ENCODE measurements around the gene TRIM66.

The TRIM66 gene

DNA sequence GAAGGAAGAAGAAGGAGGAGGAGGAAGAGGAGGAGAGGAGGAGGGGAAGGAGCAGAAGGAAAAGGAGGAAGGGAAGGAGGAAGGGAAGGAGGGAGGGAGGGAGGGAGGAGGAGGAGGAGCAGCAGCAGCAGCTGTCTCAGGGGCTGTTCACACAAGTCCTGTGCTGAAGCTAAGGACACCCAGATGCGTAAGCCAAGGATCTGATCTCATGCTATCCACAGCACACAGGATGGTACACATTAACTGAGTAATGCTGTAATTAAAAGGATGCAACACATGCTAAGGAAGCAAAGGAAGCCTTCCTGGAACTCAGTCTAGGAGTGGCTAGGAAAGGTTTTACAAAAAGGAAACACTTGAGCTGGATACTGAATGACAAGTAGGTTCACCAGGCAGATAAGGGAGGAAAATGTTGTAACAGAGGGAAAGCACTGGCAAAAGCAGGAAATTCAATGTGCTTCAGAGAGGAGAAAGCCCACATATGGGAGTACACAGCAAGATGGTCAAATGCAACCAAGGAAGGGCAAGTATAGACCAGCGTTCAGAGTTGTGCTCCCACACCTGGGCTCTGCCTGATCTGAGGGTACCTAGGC is 32.0 kb downstream of the TRIM66 start:
- peak; percentile 76 for DNase-seq

GRCh38 chr11:8649361-8649760 is 33.1 kb downstream of the TRIM66 start:
- DNase-seq = peak; percentile 81

DNA sequence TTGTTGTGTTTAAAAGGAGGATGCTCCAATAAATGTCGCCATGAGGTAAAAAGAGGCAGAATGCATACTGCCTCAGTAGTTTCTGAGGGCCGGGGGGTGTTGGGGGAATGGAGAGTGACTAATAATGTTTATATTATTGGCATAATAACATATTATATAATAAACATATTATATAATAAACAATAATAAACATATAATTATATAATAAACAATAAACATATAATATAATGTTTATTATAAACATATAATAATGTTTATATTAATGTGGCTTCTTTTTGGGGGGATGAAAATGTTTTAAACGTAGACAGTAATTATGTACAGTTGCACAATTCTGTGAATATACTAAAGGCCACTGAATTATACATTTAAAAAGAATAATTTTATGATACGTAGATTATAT is 35.6 kb downstream of the TRIM66 start:
- DNase-seq = no peak

DNA sequence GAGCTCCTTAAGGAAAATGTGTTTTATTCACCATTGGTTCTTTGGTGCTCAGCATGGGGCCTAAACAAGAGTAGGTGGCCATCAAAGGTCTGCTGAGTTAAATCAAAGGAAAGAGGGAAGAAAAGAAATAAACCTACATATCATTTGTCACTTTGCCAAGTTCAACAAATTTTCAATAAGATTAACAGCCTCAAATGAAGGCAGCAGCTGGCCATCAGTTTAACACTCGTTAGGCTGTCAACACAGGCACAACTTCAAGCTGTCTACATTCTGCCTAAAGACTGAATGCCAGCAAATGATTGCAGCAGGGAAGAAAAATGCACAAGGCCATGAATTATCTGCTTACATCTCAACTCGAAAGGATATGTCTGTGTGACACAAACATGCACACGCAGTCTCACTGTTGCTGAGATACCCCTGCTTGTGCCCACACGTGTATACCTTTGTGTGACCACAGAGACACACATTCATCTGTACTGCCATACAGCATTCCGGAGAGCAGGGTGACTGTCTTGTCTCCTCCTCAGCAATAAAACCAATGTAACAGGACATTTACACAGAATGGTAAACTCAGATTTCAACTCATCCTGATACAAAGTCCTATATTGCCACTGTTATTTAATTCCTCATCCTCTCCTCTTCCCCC is 40.1 kb downstream of the TRIM66 start:
- DNase-seq = peak; percentile 31

DNA sequence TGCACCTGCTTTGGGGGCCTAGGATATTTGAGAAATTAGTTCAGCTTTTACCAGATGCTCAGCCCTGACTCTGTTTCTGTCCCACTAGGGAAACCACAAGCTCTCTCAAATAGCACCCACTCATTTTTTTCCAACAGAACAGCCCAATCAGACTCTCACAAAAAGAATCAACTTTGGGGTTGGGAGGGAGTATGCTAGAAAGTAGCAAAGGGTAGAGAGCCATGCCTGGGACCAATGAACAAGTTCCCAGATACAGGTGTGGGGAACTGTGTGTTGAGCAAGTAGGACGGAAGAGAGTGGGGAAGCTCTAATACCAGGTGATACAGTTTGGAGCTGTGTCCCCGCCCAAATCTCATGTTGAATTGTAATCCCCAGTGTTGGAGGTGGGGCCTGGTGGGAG is 41.1 kb downstream of the TRIM66 start:
- no peak for DNase-seq

DNA sequence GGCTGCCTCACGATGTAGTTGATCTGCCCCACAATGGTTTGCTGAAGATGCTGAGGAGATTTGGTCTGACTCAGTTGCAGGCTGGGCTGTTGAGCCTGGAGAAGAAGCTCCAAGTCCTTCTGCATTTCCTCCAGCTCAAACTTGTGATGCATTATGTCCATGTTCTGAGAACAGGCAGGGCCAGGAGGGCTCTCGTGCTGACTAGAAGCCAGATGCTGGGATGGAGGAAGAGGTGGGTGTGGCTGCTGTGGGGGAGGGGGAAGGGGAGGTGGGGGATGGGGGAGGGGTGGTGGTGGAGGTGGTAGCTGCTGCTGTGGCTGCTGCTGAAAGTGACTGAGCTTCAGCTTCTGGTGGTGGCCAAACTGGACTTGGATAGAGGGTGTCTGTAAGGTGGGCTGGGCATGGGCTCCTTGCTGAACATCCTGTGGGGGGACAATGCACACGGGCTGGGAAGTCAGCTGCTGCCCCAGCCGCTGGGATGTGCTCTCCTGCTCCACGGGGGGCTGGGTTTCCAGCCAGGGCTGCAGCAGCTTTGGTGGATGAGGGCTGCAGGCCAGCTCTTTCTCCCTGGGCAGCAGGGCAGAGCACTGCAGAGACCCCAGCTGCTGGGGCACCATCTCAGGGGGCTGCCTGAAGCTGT is 42.1 kb downstream of the TRIM66 start:
- DNase-seq = no peak

- DNase-seq = no peak
Measured at GRCh38 chr11:8639655-8640054, 42.8 kb downstream of the TRIM66 start.

DNA sequence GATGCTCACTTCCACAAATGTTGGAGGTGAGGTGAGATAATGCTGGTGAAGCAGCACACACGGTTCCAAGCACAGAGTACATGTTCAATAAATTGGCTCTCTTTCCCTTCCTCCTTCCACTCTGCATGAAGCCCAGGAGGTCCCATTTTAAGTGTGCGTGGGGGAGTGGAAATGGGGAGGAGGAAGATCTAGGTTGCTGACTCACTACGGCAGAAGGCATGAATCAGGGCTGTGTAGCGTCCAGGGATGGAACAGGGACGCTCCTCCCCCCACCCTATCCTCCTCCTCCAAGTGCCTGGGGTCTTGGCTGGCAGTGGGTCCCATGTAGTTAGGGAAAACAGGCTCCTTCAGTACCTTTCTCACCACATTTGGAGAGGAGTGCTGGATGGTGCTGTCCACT is 44.2 kb downstream of the TRIM66 start:
- DNase-seq = peak; percentile 71

GRCh38 chr11:8636127-8636526 is 46.3 kb downstream of the TRIM66 start:
- no peak for DNase-seq

DNA sequence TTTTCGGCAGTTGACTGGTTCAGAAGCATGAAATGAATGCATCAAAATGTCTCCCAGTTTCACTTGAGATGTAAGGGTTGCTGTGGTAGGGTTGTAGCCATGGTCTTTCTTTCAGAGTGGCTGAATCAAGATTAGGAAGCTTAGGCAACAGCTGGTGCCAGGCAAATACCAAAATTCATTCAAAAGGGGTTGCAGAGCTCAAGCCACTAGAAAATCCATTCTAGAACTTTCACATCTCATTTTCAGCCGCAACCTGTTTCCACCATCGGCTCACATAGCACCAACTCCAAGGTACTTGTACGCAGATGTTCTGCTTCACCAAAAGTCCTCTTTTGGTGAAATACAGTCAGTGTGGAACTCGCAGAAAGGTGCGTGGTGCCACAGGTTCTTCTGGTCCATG is 48.0 kb downstream of the TRIM66 start:
- no peak for DNase-seq

DNA sequence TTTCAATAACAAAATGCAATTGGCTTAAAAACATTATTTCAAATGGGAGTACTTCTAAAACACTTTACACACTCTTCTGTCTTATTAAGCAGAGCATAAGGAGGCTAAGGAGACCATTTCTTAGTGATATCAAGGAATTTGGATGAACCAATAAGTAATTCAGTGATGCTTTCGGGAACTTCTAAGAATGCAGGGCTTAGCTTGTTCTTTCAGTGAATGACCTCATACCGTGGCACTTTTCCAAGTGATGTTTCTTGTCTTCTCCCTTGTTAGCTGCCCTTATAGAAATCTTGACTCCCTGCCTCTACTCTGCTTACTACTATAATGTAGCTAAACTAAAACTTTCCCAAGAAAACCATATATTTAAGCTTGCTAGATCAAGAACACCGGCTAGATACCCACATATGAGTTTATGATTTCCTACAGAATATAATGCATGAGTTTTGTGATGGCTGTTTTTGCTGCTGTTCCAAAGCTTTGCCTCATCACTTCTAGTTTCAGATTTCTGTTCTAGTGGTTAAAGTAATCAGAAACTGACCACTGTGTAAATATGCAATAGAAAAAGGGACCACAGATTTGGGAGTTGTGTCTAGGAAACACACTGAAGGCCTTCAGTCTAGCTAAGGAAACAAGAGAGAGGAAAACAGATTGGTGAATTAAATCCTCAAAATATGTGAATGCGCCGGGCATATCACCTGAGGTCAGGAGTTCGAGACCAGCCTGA is 50.9 kb downstream of the TRIM66 start:
- peak; percentile 88 for DNase-seq

GRCh38 chr11:8624698-8625097 is 57.8 kb downstream of the TRIM66 start:
- no peak for DNase-seq

DNA sequence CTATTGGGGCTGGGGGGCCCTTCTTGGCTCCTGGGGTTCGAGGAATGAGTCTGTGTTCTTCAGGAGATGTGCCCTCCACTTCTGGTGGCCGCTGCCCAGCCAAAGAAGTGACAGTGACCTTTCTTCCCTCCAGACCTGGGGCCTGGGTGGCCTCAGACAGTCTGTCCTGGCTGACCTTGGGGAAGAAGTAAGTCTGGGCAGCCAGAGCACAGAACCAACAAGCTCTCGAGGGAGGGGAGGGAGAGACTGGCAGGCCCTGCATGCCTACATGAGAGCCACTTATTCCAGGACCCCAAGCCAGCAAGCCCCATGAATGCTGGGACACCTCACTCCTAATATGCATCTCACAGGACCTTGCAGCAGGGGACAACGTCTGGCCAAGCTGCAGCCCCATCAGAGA is 61.3 kb downstream of the TRIM66 start:
- DNase-seq = no peak

DNA sequence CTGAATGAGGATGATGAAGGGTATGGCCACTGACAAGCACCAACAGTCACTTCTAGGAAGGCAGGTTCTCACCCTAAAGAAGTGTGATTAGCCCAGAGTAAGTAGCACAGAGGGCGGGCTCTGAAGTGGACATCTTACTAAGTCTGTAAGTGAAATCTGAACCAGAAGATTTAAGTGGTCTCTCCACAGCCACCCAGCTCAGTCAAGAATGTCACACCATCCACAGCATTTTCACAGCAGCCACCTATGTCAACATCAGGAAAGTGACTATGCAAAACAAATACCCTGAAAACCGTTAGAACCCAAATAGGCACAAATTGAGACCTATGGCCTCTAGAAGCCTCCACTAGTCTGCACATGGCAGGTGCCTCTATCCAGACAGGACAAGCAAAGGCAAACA is 65.4 kb downstream of the TRIM66 start:
- no peak for DNase-seq

- DNase-seq = no peak
Measured at GRCh38 chr11:8615291-8616032, 67.0 kb downstream of the TRIM66 start.

DNA sequence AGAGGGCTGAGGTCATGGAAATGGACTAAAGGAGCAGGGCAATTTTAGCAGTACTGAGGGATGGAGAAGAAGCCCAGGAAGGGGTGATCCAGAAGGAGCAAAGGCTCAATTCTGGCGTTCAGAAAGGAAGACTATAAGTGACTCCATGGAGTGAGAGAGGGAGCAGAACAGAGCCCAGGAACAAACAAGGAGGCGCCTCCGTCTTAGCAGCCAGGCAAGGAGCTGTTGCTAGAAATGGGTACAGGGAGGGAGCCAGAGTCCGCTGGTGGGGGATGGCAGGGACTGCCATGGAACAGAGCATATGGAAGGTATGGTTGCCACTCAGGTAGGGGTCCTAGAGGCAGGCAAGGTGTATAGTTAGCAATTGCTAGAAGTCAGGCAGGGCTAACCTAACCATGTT is 68.0 kb downstream of the TRIM66 start:
- DNase-seq = no peak

GRCh38 chr11:8613036-8613435 is 69.4 kb downstream of the TRIM66 start:
- DNase-seq = no peak

DNA sequence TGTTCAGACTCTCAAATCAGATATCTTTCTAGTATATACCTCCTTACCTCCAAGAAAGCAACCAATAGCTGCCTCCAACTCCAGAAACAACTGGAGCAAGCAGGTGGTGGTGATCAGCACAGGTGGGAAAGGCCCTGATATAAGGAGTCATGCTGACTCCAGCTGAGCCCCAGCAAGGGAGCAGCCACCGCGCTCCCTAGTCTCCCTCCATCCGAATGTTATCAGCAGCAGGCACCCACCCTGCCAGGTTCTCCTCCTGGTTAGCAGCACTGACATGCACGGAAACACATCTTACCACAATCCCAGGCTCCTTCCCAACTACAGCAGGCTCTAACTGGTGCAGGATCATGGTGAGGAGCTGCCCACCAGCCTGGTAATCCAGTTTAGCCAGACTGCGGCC is 69.9 kb downstream of the TRIM66 start:
- DNase-seq = no peak

DNA sequence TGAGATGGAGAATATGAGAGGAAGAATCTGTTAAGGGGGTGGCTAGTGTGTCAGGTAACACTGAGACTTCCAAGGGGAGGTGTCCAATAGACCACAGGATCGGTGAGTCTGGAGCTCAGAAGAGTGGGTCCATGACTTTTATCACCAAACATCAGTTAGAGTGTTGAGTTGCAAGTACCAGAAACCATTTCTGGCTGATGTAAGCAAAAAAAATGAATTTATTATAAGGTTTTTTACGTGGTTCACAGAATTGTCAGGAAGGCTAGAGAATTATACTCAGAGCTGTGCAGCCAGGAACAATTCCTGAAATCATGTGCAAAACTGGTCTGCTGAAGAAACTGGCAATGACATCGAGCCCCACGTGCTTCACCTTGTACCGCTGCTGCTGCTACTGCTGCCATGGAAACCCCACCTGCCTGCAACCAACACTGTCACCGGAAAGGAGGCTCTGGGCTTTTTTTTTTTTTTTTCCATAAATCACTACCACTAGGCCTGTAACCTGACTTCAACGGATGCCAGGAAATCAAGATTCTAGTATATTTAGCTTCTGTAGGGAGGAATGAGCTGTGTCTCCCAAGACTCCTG is 71.8 kb downstream of the TRIM66 start:
- DNase-seq = peak; percentile 46

DNA sequence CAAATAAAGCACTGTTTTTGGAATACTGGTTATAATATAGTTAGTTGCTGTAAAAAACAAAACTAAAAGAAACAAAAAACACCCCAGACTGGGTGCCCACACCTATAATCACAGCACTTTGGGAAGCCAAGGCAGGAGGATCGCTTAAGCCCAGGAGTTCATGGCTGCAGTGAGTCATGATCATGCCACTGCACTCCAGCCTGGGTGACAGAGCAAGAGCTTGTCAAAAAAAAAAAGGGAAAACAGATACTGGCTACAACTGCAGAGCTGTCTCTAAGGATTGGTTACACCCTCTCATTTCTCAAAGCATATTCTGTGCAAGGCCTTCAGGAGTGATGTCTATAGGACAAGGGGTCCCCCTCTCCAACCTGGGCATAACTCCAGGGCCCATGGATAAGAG is 73.8 kb downstream of the TRIM66 start:
- DNase-seq = no peak

- DNase-seq = peak; percentile 37
Measured at GRCh38 chr11:8605971-8606563, 76.4 kb downstream of the TRIM66 start.

DNA sequence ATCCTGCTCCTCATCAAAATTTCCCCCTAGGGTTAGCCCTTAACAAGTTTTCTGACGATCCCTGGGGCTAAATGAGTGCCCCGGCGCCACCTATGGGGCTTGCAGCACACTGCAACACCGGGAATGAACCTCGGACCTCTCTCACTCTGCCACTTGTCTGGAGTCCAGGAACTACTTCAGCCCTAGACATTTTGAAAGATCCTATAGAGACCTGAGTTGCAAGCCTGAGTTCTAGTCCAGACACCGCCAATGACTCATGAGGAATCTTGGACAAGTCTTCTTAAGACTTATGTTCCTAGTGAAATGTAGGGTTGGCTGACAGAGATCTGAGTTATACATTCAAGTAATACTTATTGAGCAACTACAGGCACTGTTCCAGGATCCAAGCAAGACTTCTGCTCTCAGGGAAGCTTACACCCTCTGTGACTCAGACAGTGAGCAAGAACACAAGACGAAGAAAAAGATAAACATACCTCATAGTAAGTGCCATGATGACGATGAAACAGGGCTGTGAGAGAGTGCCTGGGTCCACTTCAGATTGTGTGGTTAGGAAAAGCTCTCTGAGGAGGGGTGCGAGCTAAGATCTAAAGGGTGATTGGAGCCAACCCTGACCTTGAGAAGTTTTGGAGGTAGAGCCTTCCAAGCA is 78.3 kb downstream of the TRIM66 start:
- peak; percentile 100 for DNase-seq
